Measurements from ENCODE around the gene NTN3.

Gene NTN3

GRCh38 chr16:2497695-2498484, 26.8 kb downstream of the NTN3 start:
- DNase-seq = no peak

- DNase-seq = no peak
Observed at GRCh38 chr16:2498531-2499253, 27.6 kb downstream of the NTN3 start.

GRCh38 chr16:2499454-2499853, 28.4 kb downstream of the NTN3 start:
- DNase-seq = no peak

- DNase-seq = no peak
Observed at GRCh38 chr16:2499890-2500429, 28.9 kb downstream of the NTN3 start.

- DNase-seq = no peak
Observed at GRCh38 chr16:2500430-2500917, 29.4 kb downstream of the NTN3 start.

- peak; percentile 89 for DNase-seq
Observed at GRCh38 chr16:2500918-2501750, 30.0 kb downstream of the NTN3 start.

GRCh38 chr16:2501946-2502895, 31.1 kb downstream of the NTN3 start:
- DNase-seq = no peak

GRCh38 chr16:2505695-2506094, 34.6 kb downstream of the NTN3 start:
- no peak for DNase-seq

- DNase-seq = peak; percentile 69
Observed at GRCh38 chr16:2507052-2507659, 36.1 kb downstream of the NTN3 start.

- peak; percentile 90 for DNase-seq
Observed at GRCh38 chr16:2507665-2508064, 36.6 kb downstream of the NTN3 start.

- DNase-seq = no peak
Observed at GRCh38 chr16:2508722-2509400, 37.8 kb downstream of the NTN3 start.

GRCh38 chr16:2511128-2511800, 40.2 kb downstream of the NTN3 start:
- peak; percentile 50 for DNase-seq

- no peak for DNase-seq
Observed at GRCh38 chr16:2511996-2512734, 41.1 kb downstream of the NTN3 start.

GRCh38 chr16:2512735-2513404, 41.8 kb downstream of the NTN3 start:
- DNase-seq = no peak

- DNase-seq = peak; percentile 92
Observed at GRCh38 chr16:2513405-2514332, 42.6 kb downstream of the NTN3 start, which contains the start of gene ATP6V0C. Gene ATP6V0C, plus strand, starts transcription at chr16:2513952. Its CDS starts 152 bp downstream, at chr16:2514104.

GRCh38 chr16:2514333-2515179, 43.5 kb downstream of the NTN3 start:
- DNase-seq = peak; percentile 36

Measured in suppressor macrophage treated with lipopolysaccharide for 4 hours (primary cell).